SK-N-MC (cell line): Measurements from ENCODE around the gene KBTBD6.
"Not testable (repeated sequence)": the region's sequence is repeated elsewhere in the genome, so short reads cannot be mapped to it uniquely, and the experiment has no call there.

Source experiments
- DNase-seq: peaks from one replicate; pipeline ENCODE4 v3.0.0-alpha.2; 2011; ENCODE audit warnings: low read depth, low spot score
- H3K27ac ChIP-seq: fragments of 200-600 bp; sonication (generic); 2 replicates; pipeline ENCODE4 v1.5.1; 2016; ENCODE audit warnings: mixed run types
- H3K36me3 ChIP-seq: fragments of 200-600 bp; sonication (generic); 2 replicates; pipeline ENCODE4 v1.6.1; 2017; ENCODE audit warnings: antibody characterized with exemption, low read length, mixed read lengths; ENCODE audit not compliant: insufficient read depth
- H3K4me3 ChIP-seq: fragments of 200-600 bp; sonication (generic); 2 replicates; pipeline ENCODE4 v1.5.1; 2016
- H3K9ac ChIP-seq: fragments of 200-600 bp; sonication (generic); 2 replicates; pipeline ENCODE4 v1.8.0; 2017; ENCODE audit warnings: mixed run types, mixed read lengths; ENCODE audit not compliant: insufficient read length
- H3K9me3 ChIP-seq: fragments of 200-600 bp; sonication (generic); 2 replicates; pipeline ENCODE4 v1.6.1; 2017; ENCODE audit warnings: low read depth, mild to moderate bottlenecking, antibody characterized with exemption, low read length, moderate library complexity, mixed read lengths
- EZH2 ChIP-seq: fragments of 200-600 bp; sonication (generic); IDR thresholded peaks from one replicate; pipeline ENCODE4 v1.6.1; 2017; ENCODE audit warnings: antibody characterized with exemption
- FOXP2 ChIP-seq: optimal IDR thresholded peaks from 2 replicates; pipeline ENCODE3; 2011; ENCODE audit warnings: mild to moderate bottlenecking, moderate library complexity; ENCODE audit not compliant: insufficient read depth; ENCODE audit errors: extremely low read length, control extremely low read depth
- POLR2AphosphoS5 ChIP-seq: IDR thresholded peaks from 2 replicates; pipeline ENCODE4 v1.6.1; 2012; ENCODE audit warnings: mild to moderate bottlenecking, low read depth, low read length, borderline replicate concordance

Gene KBTBD6

GRCh38 chr13:41137241-41137640 lies 4.6 kb upstream of the KBTBD6 start:
- DNase-seq = no peak
- no peak overlapping the region for H3K4me3 ChIP-seq
- no peak overlapping the region for H3K27ac ChIP-seq
- no peaks in the 10 kb centered on the region for H3K36me3 ChIP-seq
- no peak for TF ChIP-seq EZH2
- no peaks in the 10 kb centered on the region for H3K9me3 ChIP-seq
- no peak overlapping the region for H3K9ac ChIP-seq

DNA sequence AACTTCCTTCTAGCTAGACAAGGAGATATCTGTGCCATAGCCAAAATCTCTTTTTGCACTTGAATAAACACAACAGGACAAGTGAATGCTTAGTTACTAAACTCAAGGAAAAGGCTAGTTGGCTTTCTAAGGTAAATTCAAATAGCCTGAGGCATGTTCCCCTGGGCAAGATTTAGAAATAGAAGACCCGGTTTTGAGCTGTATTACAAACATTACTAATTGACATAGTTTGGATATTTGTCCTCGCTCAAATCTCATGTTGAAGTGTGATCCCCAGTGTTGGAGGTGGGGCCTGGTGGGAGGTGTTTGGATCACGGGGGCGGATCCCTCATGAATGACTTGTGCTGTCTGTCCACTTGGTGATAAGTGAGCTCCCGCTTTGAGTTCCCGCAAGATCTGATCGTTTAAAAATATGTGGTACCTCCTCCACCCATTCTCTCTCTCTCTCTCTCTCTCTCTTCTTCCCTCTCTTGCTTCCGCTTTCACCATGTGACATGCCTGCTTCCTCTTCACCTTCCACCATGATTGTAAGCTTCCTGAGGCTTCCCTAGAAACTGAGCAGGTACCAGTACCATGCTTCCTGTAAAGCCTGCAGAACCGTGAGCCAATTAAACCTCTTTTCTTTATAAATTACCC lies 3.9 kb upstream of the KBTBD6 start:
- no peak overlapping the region for H3K9ac ChIP-seq
- TF ChIP-seq EZH2 = no peak
- no peak for TF ChIP-seq FOXP2
- TF ChIP-seq POLR2AphosphoS5 = no peak
- H3K27ac ChIP-seq = no peak overlapping the region
- H3K4me3 ChIP-seq = no peak overlapping the region
- DNase-seq = no peak
- no peaks in the 10 kb centered on the region for H3K36me3 ChIP-seq
- no peaks in the 10 kb centered on the region for H3K9me3 ChIP-seq

DNA sequence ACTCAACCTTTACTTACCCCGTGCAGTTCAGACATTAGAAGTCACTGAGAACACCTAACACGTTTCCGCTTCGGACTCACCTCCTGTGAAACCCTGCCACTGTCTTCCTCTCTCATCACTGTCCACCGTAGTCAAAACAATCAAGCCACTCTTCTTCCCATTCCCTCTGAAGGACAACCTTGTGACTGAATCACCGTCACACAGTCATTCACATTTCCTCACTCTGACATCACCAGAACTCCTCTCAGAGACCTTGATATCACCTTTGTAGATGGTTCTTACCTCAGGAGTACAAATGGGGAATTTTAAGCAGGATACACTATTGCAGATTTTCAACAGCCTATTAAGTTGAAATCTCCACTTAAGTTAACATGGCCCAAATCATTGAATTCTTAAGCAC lies 1.3 kb upstream of the KBTBD6 start:
- peak overlapping the region; percentile 88 for H3K4me3 ChIP-seq

DNA sequence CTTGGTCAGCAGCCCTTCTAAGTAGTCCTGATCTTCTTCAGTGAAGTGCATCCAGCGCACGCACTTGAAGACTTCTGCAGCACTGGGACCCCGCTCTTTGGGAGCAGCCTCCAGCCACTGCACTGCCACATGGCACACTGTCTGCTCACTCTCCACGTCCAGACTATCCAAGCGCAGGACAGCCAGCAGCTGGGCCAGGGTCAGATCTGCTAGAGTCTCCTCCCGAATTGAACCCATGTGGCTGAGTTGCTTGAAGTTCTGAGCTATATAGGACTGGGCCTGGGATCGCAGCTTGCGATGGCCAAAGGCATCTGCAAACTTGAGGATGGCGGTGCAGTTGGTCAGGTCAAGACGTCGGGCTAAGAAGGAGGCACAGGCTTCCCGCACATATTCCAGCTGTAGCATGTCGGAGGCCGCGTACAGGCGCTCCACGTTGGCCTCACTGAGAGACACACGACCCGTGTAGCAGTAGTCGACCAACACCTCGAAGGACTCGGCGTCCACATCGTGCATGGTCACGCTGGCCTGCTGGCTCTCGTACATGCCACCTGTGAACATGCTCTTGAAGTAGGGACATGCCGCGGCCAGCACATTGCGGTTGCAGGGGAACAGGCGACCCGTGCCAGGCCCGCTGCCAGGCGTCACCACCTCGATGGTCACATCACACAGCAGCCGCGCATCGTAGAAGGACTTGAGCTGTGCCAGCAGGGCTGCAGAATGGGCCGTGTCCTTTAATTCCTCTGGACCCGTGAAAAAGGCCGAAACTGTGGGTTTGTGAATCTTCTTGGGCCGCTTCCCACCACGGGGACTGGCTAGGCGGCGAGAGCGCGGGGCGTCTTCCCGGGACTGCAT lies 716 bp downstream of the KBTBD6 start:
- not testable (repeated sequence) for DNase-seq, H3K9me3 ChIP-seq, H3K27ac ChIP-seq, H3K36me3 ChIP-seq
- peak overlapping the region; percentile 78 for H3K9ac ChIP-seq
- peak overlapping the region; percentile 88 for H3K4me3 ChIP-seq

More for the DNA sequence above, 1.3 kb upstream of the KBTBD6 start:
- no peak for DNase-seq
- TF ChIP-seq FOXP2 = no peak
- no peak for TF ChIP-seq POLR2AphosphoS5
- TF ChIP-seq EZH2 = no peak
- H3K27ac ChIP-seq = no peak overlapping the region
- H3K36me3 ChIP-seq = no peaks in the 10 kb centered on the region
- no peaks in the 10 kb centered on the region for H3K9me3 ChIP-seq
- H3K9ac ChIP-seq = no peak overlapping the region

DNA sequence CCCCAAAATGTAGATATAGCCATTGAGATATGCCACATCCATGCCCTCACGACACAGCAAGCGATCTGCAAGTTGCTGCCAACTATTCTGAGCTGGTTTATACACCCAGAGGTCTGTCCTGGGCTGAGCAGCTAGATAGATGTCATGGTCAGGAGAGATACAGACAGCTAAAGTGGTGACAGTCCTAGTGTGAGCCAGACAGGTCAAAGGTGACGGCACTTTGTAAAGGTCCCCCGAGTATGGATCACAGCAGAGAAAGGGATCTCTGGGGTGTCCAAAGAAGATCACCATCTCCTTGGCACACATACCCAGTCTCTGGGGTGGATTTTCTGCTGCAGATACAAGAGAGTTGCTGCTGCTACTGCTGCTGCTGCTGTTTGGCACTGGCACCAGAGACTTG lies 1.4 kb downstream of the KBTBD6 start:
- not testable (repeated sequence) for H3K27ac ChIP-seq, DNase-seq, H3K9ac ChIP-seq, H3K9me3 ChIP-seq
- Histone ChIP-seq H3K36me3 (peaks cover 11% of the 10 kb centered on the region; the same call in 1 of the 2 replicates), H3K4me3 (peak overlapping the region; percentile 88)

DNA sequence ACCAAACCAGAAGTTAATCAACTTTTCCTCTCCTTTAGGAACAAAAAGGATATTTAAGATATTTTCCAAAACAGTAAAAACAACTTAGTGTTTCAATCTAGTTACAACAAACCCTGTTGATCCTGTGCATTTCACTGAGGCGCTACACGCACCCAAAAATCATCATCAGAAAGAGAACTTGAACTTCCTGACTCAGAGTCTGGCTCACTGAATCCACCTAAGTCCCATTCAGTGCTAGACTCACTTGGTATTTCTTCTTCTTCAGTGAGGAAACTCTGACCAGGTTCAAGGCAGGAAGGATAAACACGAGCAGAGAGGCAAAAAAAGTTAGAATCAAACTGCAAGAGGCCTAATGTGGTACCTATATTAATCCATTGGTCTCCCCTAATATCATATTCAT lies 2.2 kb downstream of the KBTBD6 start:
- Histone ChIP-seq H3K9ac (peak overlapping the region; percentile 61), H3K27ac (no peak overlapping the region), H3K9me3 (no peaks in the 10 kb centered on the region), H3K36me3 (peaks cover 13% of the 10 kb centered on the region; the same call in 1 of the 2 replicates), H3K4me3 (peak overlapping the region; percentile 88)
- TF ChIP-seq POLR2AphosphoS5 = no peak
- no peak for TF ChIP-seq FOXP2
- TF ChIP-seq EZH2 = no peak
- no peak for DNase-seq

GRCh38 chr13:41127701-41128100 lies 4.9 kb downstream of the KBTBD6 start:
- peaks cover 13% of the 10 kb centered on the region; the same call in 1 of the 2 replicates for H3K36me3 ChIP-seq
- no peak for DNase-seq
- no peak overlapping the region for H3K27ac ChIP-seq
- TF ChIP-seq POLR2AphosphoS5 (no peak), EZH2 (no peak), FOXP2 (no peak)
- H3K9ac ChIP-seq = no peak overlapping the region
- no peaks in the 10 kb centered on the region for H3K9me3 ChIP-seq
- no peak overlapping the region for H3K4me3 ChIP-seq

GRCh38 chr13:41122838-41123237 lies 9.8 kb downstream of the KBTBD6 start:
- H3K9me3 ChIP-seq = no peaks in the 10 kb centered on the region
- H3K9ac ChIP-seq = no peak overlapping the region
- DNase-seq = no peak
- H3K4me3 ChIP-seq = no peak overlapping the region
- peaks cover 8% of the 10 kb centered on the region; the same call in 1 of the 2 replicates for H3K36me3 ChIP-seq
- no peak overlapping the region for H3K27ac ChIP-seq
- TF ChIP-seq EZH2 (no peak), FOXP2 (no peak), POLR2AphosphoS5 (no peak)

DNA sequence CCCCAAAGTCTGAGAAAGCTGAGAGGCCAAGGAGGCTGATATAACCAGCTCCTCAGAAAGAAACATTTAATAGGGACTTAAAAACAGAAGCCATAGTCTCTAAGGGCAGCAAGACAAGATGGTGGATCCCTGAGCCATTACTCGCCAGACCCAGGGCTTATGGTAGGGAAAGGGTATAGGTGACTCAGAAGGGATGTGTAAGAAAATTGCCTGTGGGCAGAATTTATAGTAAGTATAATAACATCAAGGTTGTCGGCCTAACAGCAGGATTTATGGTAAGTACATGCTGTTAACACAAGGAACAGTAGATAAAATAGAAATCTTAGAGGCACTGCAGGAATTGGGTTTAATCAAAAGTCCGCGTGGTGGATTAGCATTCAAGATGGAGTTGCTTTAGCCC lies 14.7 kb downstream of the KBTBD6 start:
- Histone ChIP-seq H3K9me3 (no peaks in the 10 kb centered on the region), H3K27ac (no peak overlapping the region), H3K4me3 (no peak overlapping the region), H3K9ac (no peak overlapping the region), H3K36me3 (no peaks in the 10 kb centered on the region)
- no peak for TF ChIP-seq FOXP2
- TF ChIP-seq POLR2AphosphoS5 = no peak
- TF ChIP-seq EZH2 = no peak
- DNase-seq = no peak
